KOPT-K1 (cell line): ENCODE data around the gene TUBE1.
"Not testable (repeated sequence)": the region's sequence is repeated elsewhere in the genome, so short reads cannot be mapped to it uniquely, and the experiment has no call there.

Experiments used
- H3K27ac ChIP-seq: fragments of 200-600 bp; sonication (generic); 2 replicates; pipeline ENCODE4 v1.5.1; 2016; ENCODE audit warnings: antibody characterized with exemption, mild to moderate bottlenecking, low read depth, low read length; ENCODE audit not compliant: poor library complexity, severe bottlenecking
- H3K36me3 ChIP-seq: fragments of 200-600 bp; sonication (generic); 2 replicates; pipeline ENCODE4 v1.5.1; 2017; ENCODE audit warnings: antibody characterized with exemption, mild to moderate bottlenecking, low read length, moderate library complexity; ENCODE audit not compliant: insufficient read depth
- H3K9me3 ChIP-seq: fragments of 200-600 bp; sonication (generic); 2 replicates; pipeline ENCODE4 v1.5.1; 2017; ENCODE audit warnings: antibody characterized with exemption, low read length, mild to moderate bottlenecking; ENCODE audit not compliant: insufficient read depth, poor library complexity, severe bottlenecking

TUBE1 gene

GRCh38 chr6:112096901-112097300 is 9.6 kb upstream of the TUBE1 start:
- no peaks in the 10 kb centered on the region for H3K9me3 ChIP-seq
- H3K36me3 ChIP-seq, result no peaks in the 10 kb centered on the region
- H3K27ac ChIP-seq, result no peak overlapping the region

GRCh38 chr6:112087916-112088315 is 634 bp upstream of the TUBE1 start:
- H3K36me3 ChIP-seq, result no peaks in the 10 kb centered on the region
- no peaks in the 10 kb centered on the region for H3K9me3 ChIP-seq
- H3K27ac ChIP-seq, result peak overlapping the region; percentile 53

DNA sequence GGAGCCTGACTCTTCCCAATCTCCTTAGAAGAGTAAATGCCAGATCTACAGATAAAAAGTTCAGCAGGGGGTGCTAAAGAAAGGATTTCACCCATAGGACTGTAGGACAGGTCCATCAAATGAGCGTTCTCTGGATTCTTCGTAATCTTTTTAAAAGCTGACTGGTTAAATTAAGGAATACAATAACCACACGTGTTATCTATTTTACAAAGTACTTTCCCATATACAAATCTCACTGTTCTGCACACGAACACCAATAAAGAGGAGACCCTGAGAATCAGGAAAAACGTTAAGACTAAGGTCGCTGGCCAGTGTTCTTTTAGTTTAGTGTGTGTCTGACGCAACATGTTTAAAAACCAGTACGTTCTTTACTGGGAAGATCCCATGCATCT is 542 bp downstream of the TUBE1 start:
- Histone ChIP-seq H3K27ac (peak overlapping the region; percentile 53), H3K36me3 (no peaks in the 10 kb centered on the region), H3K9me3 (no peaks in the 10 kb centered on the region)

- H3K27ac ChIP-seq, result no peak overlapping the region
- 0 out of 2 replicates have a peak, but pooled peaks cover 1% of the 10 kb centered on the region for H3K36me3 ChIP-seq
- H3K9me3 ChIP-seq, result no peaks in the 10 kb centered on the region
Observed at GRCh38 chr6:112085286-112086065, 1.8 kb downstream of the TUBE1 start.

GRCh38 chr6:112081569-112081968 is 5.7 kb downstream of the TUBE1 start:
- Histone ChIP-seq H3K27ac (no peak overlapping the region), H3K9me3 (no peaks in the 10 kb centered on the region), H3K36me3 (peaks cover 8% of the 10 kb centered on the region; the same call in 1 of the 2 replicates)

DNA sequence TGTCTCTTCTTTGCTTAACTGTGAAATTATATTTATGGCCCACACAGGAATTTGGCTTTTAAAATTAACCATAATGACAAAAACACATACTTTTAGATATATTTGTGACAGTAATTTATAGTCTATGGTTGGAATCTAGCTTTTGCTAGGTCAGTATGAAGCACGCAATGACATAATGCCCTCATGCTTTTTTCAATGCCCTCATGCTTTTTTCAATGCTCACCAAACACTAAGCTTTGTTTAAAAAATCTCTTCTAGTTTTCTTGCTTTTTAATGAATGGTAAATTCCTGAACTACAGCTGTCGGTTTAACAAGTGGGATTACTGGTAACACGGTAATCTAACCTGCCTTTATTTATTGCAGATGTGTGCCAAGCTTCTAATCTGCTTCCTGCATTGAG is 20.7 kb downstream of the TUBE1 start:
- no peak overlapping the region for H3K27ac ChIP-seq
- H3K36me3 ChIP-seq, result peaks cover 6% of the 10 kb centered on the region
- no peaks in the 10 kb centered on the region for H3K9me3 ChIP-seq

GRCh38 chr6:112065426-112065986 is 21.8 kb downstream of the TUBE1 start:
- Histone ChIP-seq H3K27ac (no peak overlapping the region), H3K9me3 (no peaks in the 10 kb centered on the region), H3K36me3 (no peaks in the 10 kb centered on the region)

GRCh38 chr6:112062966-112063365 is 24.3 kb downstream of the TUBE1 start:
- H3K9me3 ChIP-seq, result no peaks in the 10 kb centered on the region
- no peak overlapping the region for H3K27ac ChIP-seq
- H3K36me3 ChIP-seq, result no peaks in the 10 kb centered on the region

GRCh38 chr6:112061605-112062004 is 25.7 kb downstream of the TUBE1 start:
- no peak overlapping the region for H3K27ac ChIP-seq
- H3K9me3 ChIP-seq, result no peaks in the 10 kb centered on the region
- no peaks in the 10 kb centered on the region for H3K36me3 ChIP-seq

GRCh38 chr6:112058243-112059032 is 28.8 kb downstream of the TUBE1 start:
- Histone ChIP-seq H3K36me3 (no peaks in the 10 kb centered on the region), H3K9me3 (no peaks in the 10 kb centered on the region), H3K27ac (no peak overlapping the region)

DNA sequence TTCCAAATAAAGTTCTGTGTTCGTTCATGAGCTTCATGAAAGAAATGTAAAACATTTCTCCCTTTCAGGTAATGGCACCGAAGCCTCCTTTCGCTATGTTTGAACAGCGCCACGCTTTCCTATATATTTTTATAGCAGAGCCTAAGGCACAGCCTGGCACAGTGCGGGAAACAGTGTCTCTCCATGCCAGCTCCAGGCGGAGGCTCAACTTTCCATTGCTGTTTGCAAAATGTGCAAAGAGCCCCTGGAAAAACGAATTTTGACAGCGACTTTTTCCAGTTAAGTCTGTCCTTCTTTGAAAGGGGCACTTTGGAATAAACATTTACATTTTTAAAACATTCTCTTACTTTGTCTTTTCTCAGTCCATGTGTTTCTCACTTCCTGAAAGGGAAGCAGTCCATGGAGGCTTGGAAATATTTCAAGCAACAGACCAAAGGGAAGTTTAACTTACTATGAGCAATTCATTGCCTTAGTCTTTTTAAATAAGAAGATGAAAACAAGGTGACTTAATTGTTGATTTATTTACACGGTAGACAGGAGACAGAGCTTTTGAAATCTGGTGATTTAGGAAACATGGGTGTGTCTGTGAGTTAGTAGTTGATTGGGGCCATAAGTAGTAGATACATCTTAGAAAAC is 32.6 kb downstream of the TUBE1 start:
- Histone ChIP-seq H3K9me3 (no peaks in the 10 kb centered on the region), H3K27ac (no peak overlapping the region), H3K36me3 (no peaks in the 10 kb centered on the region)

DNA sequence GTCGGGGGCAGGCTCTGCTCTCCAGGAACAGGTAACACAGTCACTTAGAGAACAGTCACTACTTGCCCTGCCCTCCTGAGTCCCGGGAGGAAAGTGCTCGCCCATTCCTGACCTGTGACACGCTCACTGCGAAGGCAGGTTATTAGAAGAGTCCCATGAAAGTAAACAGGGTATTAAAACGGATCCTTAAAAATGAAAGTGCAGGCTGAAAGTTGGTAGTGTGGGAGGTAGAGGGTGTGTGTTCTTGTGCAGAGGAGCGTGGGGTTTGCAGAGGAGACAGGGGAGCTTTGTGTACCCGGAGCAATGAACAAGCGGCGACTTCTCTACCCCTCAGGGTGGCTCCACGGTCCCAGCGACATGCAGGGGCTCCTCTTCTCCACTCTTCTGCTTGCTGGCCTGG is 33.3 kb downstream of the TUBE1 start, which contains the start of gene CCN6:
Gene CCN6 (plus strand): TSS at position 104 of the 400 bp plus-strand sequence. CDS start 254 bp downstream, at position 358.
- no peak within 1 kb of the TSS for H3K27ac ChIP-seq
- no peaks in the 10 kb centered on the region for H3K36me3 ChIP-seq
- H3K9me3 ChIP-seq, result no peaks in the 10 kb centered on the region

DNA sequence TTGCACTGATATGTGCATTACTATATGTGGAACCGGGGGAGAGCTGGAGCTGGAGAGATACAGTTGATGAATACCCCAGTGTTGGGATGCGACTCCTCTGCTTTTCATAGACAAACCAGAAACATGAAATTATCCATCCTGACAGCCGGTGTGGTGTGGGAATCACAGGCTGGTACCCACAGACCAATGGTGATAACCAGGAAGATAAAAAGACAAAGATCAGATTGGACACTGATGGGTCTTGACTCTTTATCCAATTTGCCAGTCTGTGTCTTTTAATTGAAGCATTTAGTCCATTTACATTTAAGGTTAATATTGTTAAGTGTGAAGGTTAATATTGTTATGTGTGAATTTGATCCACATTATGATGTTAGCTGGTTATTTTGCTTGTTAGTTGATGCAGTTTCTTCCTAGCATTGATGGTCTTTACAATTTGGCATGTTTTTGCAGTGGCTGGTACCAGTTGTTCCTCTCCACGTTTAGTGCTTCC is 36.0 kb downstream of the TUBE1 start:
- not testable (repeated sequence) for H3K9me3 ChIP-seq, H3K36me3 ChIP-seq, H3K27ac ChIP-seq

DNA sequence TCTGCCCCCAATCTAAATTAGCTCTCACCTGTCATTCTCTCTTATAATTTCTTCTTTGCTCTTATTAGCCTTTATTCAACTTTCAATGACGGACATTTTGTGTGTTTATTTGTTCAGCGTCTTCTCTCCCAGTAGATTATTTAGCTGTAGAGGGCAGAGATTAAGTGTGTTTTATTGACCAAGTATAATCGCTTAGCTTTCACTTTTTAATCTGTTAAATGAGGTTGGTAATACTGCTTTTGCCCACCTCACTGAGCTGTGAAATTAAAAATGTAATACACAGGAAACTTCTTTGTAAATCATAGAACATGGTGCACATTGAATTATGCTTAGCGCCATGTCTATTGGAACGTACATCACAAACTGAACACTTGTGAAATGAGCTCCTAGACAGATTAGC is 36.9 kb downstream of the TUBE1 start:
- Histone ChIP-seq H3K36me3 (no peaks in the 10 kb centered on the region), H3K27ac (no peak overlapping the region), H3K9me3 (no peaks in the 10 kb centered on the region)

DNA sequence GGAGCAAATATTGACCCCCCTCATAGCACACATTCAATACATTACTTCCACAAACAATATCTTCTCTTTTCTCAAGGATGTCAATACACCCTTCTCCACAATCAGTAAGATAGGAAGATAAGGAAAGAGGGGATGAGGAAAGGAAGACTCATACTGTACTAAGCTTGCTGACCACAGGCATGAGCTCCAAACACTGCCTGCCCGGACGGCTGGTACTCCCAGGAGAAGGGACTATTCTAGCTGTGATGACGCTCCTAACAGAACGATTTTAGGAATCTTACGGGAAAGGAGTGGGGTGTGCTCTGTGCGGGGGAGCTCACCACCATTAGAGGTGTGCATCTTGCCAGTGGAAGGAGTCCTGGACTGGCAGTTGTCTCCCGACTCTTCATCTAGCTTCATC is 37.3 kb downstream of the TUBE1 start:
- Histone ChIP-seq H3K36me3 (no peaks in the 10 kb centered on the region), H3K9me3 (no peaks in the 10 kb centered on the region), H3K27ac (no peak overlapping the region)
